ENCODE measurements around the gene TFDP1.
"Not testable (repeated sequence)": the region's sequence is repeated elsewhere in the genome, so short reads cannot be mapped to it uniquely, and the experiment has no call there.

The TFDP1 gene

GRCh38 chr13:113589251-113589960, 4.9 kb downstream of the TFDP1 start:
- no peak for TF ChIP-seq CTCF (IDR thresholded peaks at IDR 0.05; ENCODE audit: control extremely low read depth, extremely low read depth, low read depth, missing control alignments)
- ChIA-PET CTCF (interaction anchor here (1.2 kb wide), 1 partner anchor 10 kb away, joined by 3 read pairs; no protein-coding TSS in a partner anchor), POLR2A (no interaction called here)
- peak; percentile 8 for DNase-seq (ENCODE audit: extremely low spot score)

- ChIA-PET CTCF (interaction anchor here (1.2 kb wide), 1 partner anchor 10 kb away, joined by 3 read pairs; no protein-coding TSS in a partner anchor), POLR2A (no interaction called here)
- DNase-seq (ENCODE audit: extremely low spot score), result peak; percentile 7
- no peak for TF ChIP-seq CTCF (IDR thresholded peaks at IDR 0.05; ENCODE audit: control extremely low read depth, extremely low read depth, low read depth, missing control alignments)
These were observed 5.4 kb downstream of the TFDP1 start for GRCh38 chr13:113589961-113590339.

GRCh38 chr13:113591750-113592149, 7.2 kb downstream of the TFDP1 start:
- TF ChIP-seq CTCF (IDR thresholded peaks at IDR 0.05; ENCODE audit: control extremely low read depth, extremely low read depth, low read depth, missing control alignments), result no peak
- DNase-seq (ENCODE audit: extremely low spot score), result no peak
- CTCF ChIA-PET, result no interaction called here
- POLR2A ChIA-PET, result no interaction called here

- DNase-seq (ENCODE audit: extremely low spot score), result no peak
- CTCF ChIA-PET, result no interaction called here
- TF ChIP-seq CTCF (IDR thresholded peaks at IDR 0.05; ENCODE audit: control extremely low read depth, extremely low read depth, low read depth, missing control alignments), result no peak
- POLR2A ChIA-PET, result no interaction called here
These were observed 8.0 kb downstream of the TFDP1 start for GRCh38 chr13:113592571-113592970.

- DNase-seq (ENCODE audit: extremely low spot score); POLR2A ChIA-PET: not testable (repeated sequence)
- CTCF ChIA-PET, result interaction anchor here (1.2 kb wide), 1 partner anchor 10 kb away, joined by 3 read pairs; no protein-coding TSS in a partner anchor
These were observed 9.7 kb downstream of the TFDP1 start for GRCh38 chr13:113594066-113594821.

- ChIA-PET CTCF (interaction anchor here (1.2 kb wide), 1 partner anchor 9 kb away, joined by 3 read pairs; no protein-coding TSS in a partner anchor), POLR2A (no interaction called here)
- DNase-seq (ENCODE audit: extremely low spot score), result no peak
- TF ChIP-seq CTCF (IDR thresholded peaks at IDR 0.05; ENCODE audit: control extremely low read depth, extremely low read depth, low read depth, missing control alignments), result no peak
These were observed 10.6 kb downstream of the TFDP1 start for GRCh38 chr13:113595131-113595530.

Measured in GM10248 (cell line).